Activated B cell treated with CpG ODN at 0.5 μM for 24 hours (primary cell): ENCODE data around the gene FOXA1. TPM values are rescaled to one million over a fixed set of nuclear protein-coding genes. Genes with fewer than 3 reads are reported as not detected.

Experiments used
- ATAC-seq: fragments of 200-7000 bp; cut with Tn5 transposase; one replicate; pipeline ENCODE4 v1.10.0; 2021; ENCODE audit warnings: low read depth, mild to moderate bottlenecking, moderate library complexity
- CTCF ChIA-PET: fragments of 350-600 bp; sonication (Branson Sonifier 250); formaldehyde crosslinking; loops from one replicate; lab custom pipeline; 2021; ENCODE audit warnings: antibody characterized with exemption; lab: Charles Lee
- POLR2A ChIA-PET: fragments of 350-600 bp; sonication (Branson Sonifier 250); formaldehyde crosslinking; loops from one replicate; lab custom pipeline; 2021; ENCODE audit warnings: antibody characterized with exemption; lab: Charles Lee
- DNase-seq: peaks from one replicate; pipeline ENCODE4 v3.0.0; 2022
- H3K27ac Mint-ChIP-seq: one replicate; pipeline ENCODE4 v1.8.0; 2020; ENCODE audit warnings: mixed read lengths
- H3K27me3 Mint-ChIP-seq: one replicate; pipeline ENCODE4 v1.8.0; 2021; ENCODE audit warnings: mixed read lengths
- H3K36me3 Mint-ChIP-seq: one replicate; pipeline ENCODE4 v1.8.0; 2021; ENCODE audit warnings: low read depth, mixed read lengths
- H3K4me1 Mint-ChIP-seq: one replicate; pipeline ENCODE4 v1.8.0; 2021; ENCODE audit warnings: mixed read lengths
- H3K4me3 Mint-ChIP-seq: one replicate; pipeline ENCODE4 v1.8.0; 2020; ENCODE audit warnings: mild to moderate bottlenecking, mixed read lengths
- H3K9me3 Mint-ChIP-seq: one replicate; pipeline ENCODE4 v1.8.0; 2020; ENCODE audit warnings: mixed read lengths
- CTCF ChIP-seq: fragments of 200-600 bp; IDR thresholded peaks from one replicate; pipeline ENCODE4 v1.8.0; 2022; ENCODE audit warnings: antibody characterized with exemption, mild to moderate bottlenecking
- intact Hi-C: fragments of 100-400 bp; cut with micrococcal nuclease; formaldehyde crosslinking; loops from one replicate; pipeline ENCODE4 v1.15.1; 2024
- total RNA-seq: library from RNA; stranded (reverse); gene quantifications from 2 replicates; pipeline ENCODE4 v1.2.3, GENCODE V29; 2022

Gene FOXA1
- total RNA-seq, 1 donor from 2014 or later = not detected

- Mint-ChIP-seq H3K27ac (no peak overlapping the region), H3K4me1 (peaks cover 7% of the 10 kb centered on the region), H3K36me3 (no peaks in the 10 kb centered on the region), H3K4me3 (no peak overlapping the region), H3K9me3 (no peaks in the 10 kb centered on the region), H3K27me3 (peaks cover 51% of the 10 kb centered on the region)
- CTCF ChIA-PET = no interaction called here
- no peak for TF ChIP-seq CTCF
- intact Hi-C loops = no loop called here
- DNase-seq (no peak), ATAC-seq (no peak)
- POLR2A ChIA-PET = no interaction called here
Observed at GRCh38 chr14:37601865-37602264, 6.8 kb upstream of the FOXA1 start.

- no peaks in the 10 kb centered on the region for H3K9me3 Mint-ChIP-seq
- no peak overlapping the region for H3K27ac Mint-ChIP-seq
- ATAC-seq (no peak), DNase-seq (no peak)
- peaks cover 57% of the 10 kb centered on the region for H3K27me3 Mint-ChIP-seq
- CTCF ChIA-PET = no interaction called here
- TF ChIP-seq CTCF = no peak
- intact Hi-C loops = no loop called here
- H3K4me1 Mint-ChIP-seq = peaks cover 11% of the 10 kb centered on the region
- POLR2A ChIA-PET = no interaction called here
- no peaks in the 10 kb centered on the region for H3K36me3 Mint-ChIP-seq
- no peak overlapping the region for H3K4me3 Mint-ChIP-seq
Observed at GRCh38 chr14:37600880-37601741, 6.1 kb upstream of the FOXA1 start.

DNA sequence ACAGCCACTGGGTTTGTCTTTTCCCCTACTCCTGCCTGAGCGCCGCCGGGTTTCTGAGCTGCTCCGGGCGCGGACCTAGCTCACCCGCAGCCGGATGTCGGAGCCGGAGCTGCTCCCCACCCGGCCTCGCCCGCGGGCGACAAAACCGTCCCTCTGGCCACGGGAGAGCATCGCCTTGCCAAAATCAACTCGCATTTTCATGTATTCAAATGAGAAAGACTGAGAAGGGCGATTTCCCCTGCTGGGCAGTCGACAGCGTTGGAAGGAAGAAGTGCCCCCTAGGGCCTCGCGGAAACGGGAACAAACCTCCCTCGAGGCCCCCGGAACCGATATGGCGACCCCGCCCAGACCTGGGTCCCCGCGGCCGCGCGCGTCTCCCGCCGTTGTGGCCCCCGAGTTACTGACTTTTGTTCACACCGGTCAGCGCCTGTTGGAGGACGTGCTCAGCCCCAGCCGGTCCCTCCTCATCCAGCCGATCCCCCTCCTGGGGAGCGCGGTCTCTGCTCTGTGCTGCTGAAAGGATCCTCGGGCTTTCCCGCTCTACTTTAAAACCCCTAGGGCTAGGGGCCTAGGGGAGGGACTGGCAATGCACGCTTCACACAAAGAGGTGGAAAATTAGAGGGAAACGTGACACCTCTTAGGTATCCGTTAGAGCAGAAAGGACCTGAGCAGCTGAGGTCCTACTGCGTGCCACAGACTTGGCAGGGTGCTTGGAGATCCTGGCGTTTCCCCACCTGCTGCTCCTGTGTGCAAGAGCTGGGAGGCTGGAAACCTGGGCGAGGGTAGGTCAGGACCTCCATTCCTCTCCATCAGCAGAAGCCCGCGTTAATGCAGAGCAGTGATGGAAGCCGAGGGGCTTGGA is 4.7 kb upstream of the FOXA1 start:
- Mint-ChIP-seq H3K36me3 (no peaks in the 10 kb centered on the region), H3K9me3 (no peaks in the 10 kb centered on the region), H3K4me1 (peaks cover 17% of the 10 kb centered on the region), H3K4me3 (no peak overlapping the region), H3K27ac (no peak overlapping the region), H3K27me3 (peaks cover 59% of the 10 kb centered on the region)
- DNase-seq (no peak), ATAC-seq (no peak)
- no peak for TF ChIP-seq CTCF
- ChIA-PET POLR2A (no interaction called here), CTCF (no interaction called here)
- intact Hi-C loops = loop anchor here (5.0 kb wide), 1 partner anchor 942 kb away; no protein-coding TSS in a partner anchor

- no peak overlapping the region for H3K27ac Mint-ChIP-seq
- H3K9me3 Mint-ChIP-seq = no peaks in the 10 kb centered on the region
- H3K4me1 Mint-ChIP-seq = peaks cover 20% of the 10 kb centered on the region
- DNase-seq (no peak), ATAC-seq (no peak)
- H3K36me3 Mint-ChIP-seq = no peaks in the 10 kb centered on the region
- intact Hi-C loops = loop anchor here (5.0 kb wide), 1 partner anchor 942 kb away; no protein-coding TSS in a partner anchor
- H3K27me3 Mint-ChIP-seq = peaks cover 64% of the 10 kb centered on the region
- no peak for TF ChIP-seq CTCF
- H3K4me3 Mint-ChIP-seq = no peak overlapping the region
- ChIA-PET POLR2A (no interaction called here), CTCF (no interaction called here)
Observed at GRCh38 chr14:37598747-37599506, 3.9 kb upstream of the FOXA1 start.
